ENCODE measurements around the gene EPHB2. TPM values are rescaled to one million over a fixed set of nuclear protein-coding genes. Genes with fewer than 3 reads are reported as not detected.
"Not testable (repeated sequence)": the region's sequence is repeated elsewhere in the genome, so short reads cannot be mapped to it uniquely, and the experiment has no call there.

The EPHB2 gene
- total RNA-seq, 6 experiments from 2014 or later = 0.24 to 1.8 (median 0.62) TPM

DNA sequence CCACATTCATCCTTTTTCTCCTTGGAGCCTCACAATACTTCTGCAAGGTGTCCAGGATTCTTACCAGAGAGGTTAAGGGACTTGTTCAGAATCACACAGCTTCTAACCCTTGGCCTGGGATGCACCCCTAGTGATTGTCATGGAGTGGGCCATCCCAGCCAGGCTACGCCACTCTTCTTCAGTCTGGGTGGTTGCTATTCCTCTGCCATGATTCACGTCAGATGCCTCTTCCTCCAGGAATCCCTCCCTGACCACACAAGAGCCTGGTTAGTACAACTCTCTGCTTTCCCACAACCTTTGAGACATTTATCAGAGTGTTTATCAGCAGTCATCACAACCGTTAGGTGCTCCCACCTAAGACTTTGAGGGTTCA, 121.8 kb downstream of the EPHB2 start:
- TF ChIP-seq POLR2A (IDR thresholded peaks at IDR 0.05) (no peak), CTCF (IDR thresholded peaks at IDR 0.05) (no peak)
- Histone ChIP-seq H3K9me3 (no peaks in the 10 kb centered on the region), H3K27ac (no peak overlapping the region), H3K36me3 (no peaks in the 10 kb centered on the region), H3K4me3 (no peak overlapping the region), H3K27me3 (no peaks in the 10 kb centered on the region), H3K4me1 (peaks cover 0 to under 1% (median 0%) of the 10 kb centered on the region in 4 donors)
- ATAC-seq (no peak), DNase-seq (no peak)
- 73% methylated on average over 2 of the region's 3 CpGs for WGBS (ENCODE audit: insufficient coverage, low coverage, low lambda C conversion rate, missing lambda C conversion rate)
- intact Hi-C loops (cut with DNase I) = no loop called here

DNA sequence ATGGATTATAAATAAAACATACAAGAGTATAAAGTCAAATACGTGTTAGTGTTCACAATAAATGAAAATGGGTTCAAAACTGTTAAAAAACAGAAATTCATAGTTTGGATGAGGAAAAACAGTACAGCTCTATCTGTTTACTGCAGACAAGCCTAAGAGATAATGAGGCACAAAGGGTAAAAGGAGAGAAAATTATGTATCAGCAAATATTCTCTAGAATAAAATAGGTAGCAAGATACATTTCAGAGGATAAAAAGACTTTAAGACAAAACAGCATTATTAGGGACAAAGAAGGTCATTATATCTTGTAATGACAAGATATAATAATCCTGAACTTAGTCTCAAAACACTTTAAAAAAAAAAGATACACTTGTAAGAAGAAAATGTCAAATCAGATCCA, 123.1 kb downstream of the EPHB2 start:
- TF ChIP-seq CTCF (IDR thresholded peaks at IDR 0.05) (no peak), POLR2A (IDR thresholded peaks at IDR 0.05) (no peak)
- H3K27ac ChIP-seq = no peak overlapping the region
- no peaks in the 10 kb centered on the region for H3K9me3 ChIP-seq
- intact Hi-C loops (cut with DNase I) = no loop called here
- H3K36me3 ChIP-seq = no peaks in the 10 kb centered on the region
- WGBS (ENCODE audit: insufficient coverage, low coverage, low lambda C conversion rate, missing lambda C conversion rate) = 69% methylated on average over 1 of the region's 1 CpG
- DNase-seq (no peak), ATAC-seq (no peak)
- no peaks in the 10 kb centered on the region for H3K4me1 ChIP-seq
- H3K27me3 ChIP-seq = no peaks in the 10 kb centered on the region
- no peak overlapping the region for H3K4me3 ChIP-seq

- H3K9me3 ChIP-seq; H3K4me3 ChIP-seq; ATAC-seq; H3K36me3 ChIP-seq; H3K27ac ChIP-seq; H3K27me3 ChIP-seq; intact Hi-C loops (cut with DNase I); H3K4me1 ChIP-seq; DNase-seq: not testable (repeated sequence)
- 70% methylated on average over 2 of the region's 2 CpGs for WGBS (ENCODE audit: insufficient coverage, low coverage, low lambda C conversion rate, missing lambda C conversion rate)
These were observed 123.8 kb downstream of the EPHB2 start for GRCh38 chr1:22834420-22834819.

GRCh38 chr1:22835636-22836319, 125.1 kb downstream of the EPHB2 start:
- Histone ChIP-seq H3K4me3 (no peak overlapping the region), H3K27ac (no peak overlapping the region), H3K27me3 (no peaks in the 10 kb centered on the region), H3K9me3 (no peaks in the 10 kb centered on the region), H3K36me3 (no peaks in the 10 kb centered on the region), H3K4me1 (no peaks in the 10 kb centered on the region)
- TF ChIP-seq POLR2A (IDR thresholded peaks at IDR 0.05) = no peak
- no peak for TF ChIP-seq CTCF (IDR thresholded peaks at IDR 0.05)
- ATAC-seq = no peak
- 88% methylated on average over 17 of the region's 24 CpGs for WGBS (ENCODE audit: insufficient coverage, low coverage, low lambda C conversion rate, missing lambda C conversion rate)
- DNase-seq = no peak
- intact Hi-C loops (cut with DNase I) = no loop called here

DNA sequence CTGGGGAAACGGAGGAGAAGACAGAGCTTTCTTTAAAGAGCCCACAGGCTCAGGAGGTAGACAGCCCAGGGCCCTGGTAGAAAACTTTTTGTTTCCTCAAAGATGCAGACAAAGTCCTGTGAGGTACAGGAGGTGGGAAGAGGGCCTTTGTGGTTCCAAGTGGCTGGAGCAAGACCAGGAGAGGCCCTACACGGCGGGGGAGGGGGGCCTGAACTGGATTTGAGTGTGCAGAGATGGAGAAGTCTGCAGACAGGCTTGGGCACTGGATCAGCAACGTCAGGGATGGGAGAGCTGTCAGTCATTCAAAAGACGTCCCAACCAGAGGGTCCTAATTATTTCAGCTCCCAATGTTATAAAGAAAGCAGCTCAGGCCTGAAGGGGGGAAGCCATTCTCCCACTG, 126.2 kb downstream of the EPHB2 start:
- no peak for ATAC-seq
- Histone ChIP-seq H3K9me3 (no peaks in the 10 kb centered on the region), H3K4me1 (no peaks in the 10 kb centered on the region), H3K27ac (no peak overlapping the region), H3K27me3 (no peaks in the 10 kb centered on the region), H3K4me3 (no peak overlapping the region), H3K36me3 (no peaks in the 10 kb centered on the region)
- no peak for TF ChIP-seq CTCF (IDR thresholded peaks at IDR 0.05)
- no peak for TF ChIP-seq POLR2A (IDR thresholded peaks at IDR 0.05)
- intact Hi-C loops (cut with DNase I) = no loop called here
- WGBS (ENCODE audit: insufficient coverage, low coverage, low lambda C conversion rate, missing lambda C conversion rate) = 62% methylated on average over 4 of the region's 5 CpGs
- DNase-seq = no peak
